22Rv1 (cell line): ENCODE data around the gene SHLD1.

Experiments
- CTCF ChIP-seq: fragments of 450-650 bp; IDR thresholded peaks from 2 replicates; pipeline ENCODE4 v1.5.1; 2017; ENCODE audit warnings: mild to moderate bottlenecking
- ZFX ChIP-seq: fragments of 450-650 bp; IDR thresholded peaks from 2 replicates; pipeline ENCODE4 v1.6.1; 2017; ENCODE audit warnings: antibody characterized with exemption, borderline replicate concordance

GRCh38 chr20:5834436-5835005 is 84.3 kb downstream of the SHLD1 start:
- no peak for TF ChIP-seq CTCF
- TF ChIP-seq ZFX = no peak
